KMS-11 (cell line): ENCODE data around the gene PPHLN1.

ENCODE experiments used
- H2AFZ ChIP-seq: fragments of 200-600 bp; sonication (generic); 2 replicates; pipeline ENCODE4 v1.6.1; 2016; ENCODE audit warnings: antibody characterized with exemption, mixed run types, low read depth
- H3K27ac ChIP-seq: fragments of 200-600 bp; sonication (generic); 2 replicates; pipeline ENCODE4 v1.6.1; 2016; ENCODE audit warnings: mild to moderate bottlenecking, mixed run types
- H3K27me3 ChIP-seq: fragments of 200-600 bp; sonication (generic); 2 replicates; pipeline ENCODE4 v1.6.1; 2017; ENCODE audit warnings: mild to moderate bottlenecking, low read depth, mixed run types, moderate library complexity; ENCODE audit not compliant: insufficient read depth
- H3K36me3 ChIP-seq: fragments of 200-600 bp; sonication (generic); 2 replicates; pipeline ENCODE4 v1.6.1; 2017; ENCODE audit warnings: mild to moderate bottlenecking, mixed run types; ENCODE audit not compliant: insufficient read depth
- H3K4me1 ChIP-seq: fragments of 200-600 bp; sonication (generic); 2 replicates; pipeline ENCODE4 v1.6.1; 2016; ENCODE audit warnings: mild to moderate bottlenecking, low read depth, mixed run types; ENCODE audit not compliant: poor library complexity, severe bottlenecking
- H3K4me2 ChIP-seq: fragments of 200-600 bp; sonication (generic); 2 replicates; pipeline ENCODE4 v1.7.0; 2016; ENCODE audit warnings: mild to moderate bottlenecking, mixed run types
- H3K4me3 ChIP-seq: fragments of 200-600 bp; sonication (generic); IDR thresholded peaks from 2 replicates; pipeline ENCODE4 v1.6.1; 2017; ENCODE audit warnings: low read depth, low read length, mixed read lengths; ENCODE audit not compliant: insufficient read depth
- H3K79me2 ChIP-seq: fragments of 200-600 bp; sonication (generic); 2 replicates; pipeline ENCODE4 v1.6.1; 2016; ENCODE audit warnings: low read depth, mixed run types; ENCODE audit not compliant: insufficient read depth
- H3K9ac ChIP-seq: fragments of 200-600 bp; sonication (generic); 2 replicates; pipeline ENCODE4 v1.6.1; 2016; ENCODE audit warnings: mild to moderate bottlenecking, mixed run types
- H4K20me1 ChIP-seq: fragments of 200-600 bp; sonication (generic); 2 replicates; pipeline ENCODE4 v1.6.1; 2016; ENCODE audit warnings: mild to moderate bottlenecking, mixed run types; ENCODE audit not compliant: insufficient read depth
- CTCF ChIP-seq: fragments of 200-600 bp; sonication (generic); conservative IDR thresholded peaks from 2 replicates; pipeline ENCODE4 v1.6.1; 2017; ENCODE audit warnings: low read depth, mild to moderate bottlenecking, antibody characterized with exemption, low read length, moderate library complexity, mixed read lengths

The PPHLN1 gene

GRCh38 chr12:42482041-42482747 is 156.2 kb downstream of the PPHLN1 start:
- Histone ChIP-seq H3K9ac (no peak overlapping the region), H3K4me1 (peaks cover 18% of the 10 kb centered on the region), H2AFZ (peak overlapping the region; percentile 92), H3K36me3 (no peaks in the 10 kb centered on the region), H3K27ac (no peak overlapping the region), H3K4me3 (no peak overlapping the region), H3K4me2 (peak overlapping the region; percentile 71; the same call in 1 of the 2 replicates), H4K20me1 (no peaks in the 10 kb centered on the region), H3K79me2 (no peaks in the 10 kb centered on the region), H3K27me3 (no peaks in the 10 kb centered on the region)
- TF ChIP-seq CTCF: no peak

GRCh38 chr12:42482748-42483520 is 157.0 kb downstream of the PPHLN1 start:
- H3K27ac ChIP-seq: no peak overlapping the region
- H3K27me3 ChIP-seq: no peaks in the 10 kb centered on the region
- H3K4me2 ChIP-seq: peak overlapping the region; percentile 71
- peak overlapping the region; percentile 92 for H2AFZ ChIP-seq
- peak overlapping the region; percentile 39 for H3K9ac ChIP-seq
- H3K36me3 ChIP-seq: no peaks in the 10 kb centered on the region
- H4K20me1 ChIP-seq: no peaks in the 10 kb centered on the region
- H3K4me3 ChIP-seq: no peak overlapping the region
- peaks cover 18% of the 10 kb centered on the region for H3K4me1 ChIP-seq
- TF ChIP-seq CTCF: peak; percentile 82
- H3K79me2 ChIP-seq: no peaks in the 10 kb centered on the region

- H4K20me1 ChIP-seq: no peaks in the 10 kb centered on the region
- H3K4me1 ChIP-seq: peaks cover 18% of the 10 kb centered on the region
- H3K79me2 ChIP-seq: no peaks in the 10 kb centered on the region
- H3K27me3 ChIP-seq: no peaks in the 10 kb centered on the region
- no peak for TF ChIP-seq CTCF
- H3K4me3 ChIP-seq: no peak overlapping the region
- H3K27ac ChIP-seq: no peak overlapping the region
- peak overlapping the region; percentile 92 for H2AFZ ChIP-seq
- H3K4me2 ChIP-seq: peak overlapping the region; percentile 71
- H3K9ac ChIP-seq: peak overlapping the region; percentile 39
- H3K36me3 ChIP-seq: no peaks in the 10 kb centered on the region
Observed at GRCh38 chr12:42483521-42483790, 157.5 kb downstream of the PPHLN1 start.

- Histone ChIP-seq H3K27me3 (no peaks in the 10 kb centered on the region), H3K27ac (no peak overlapping the region)
Observed at GRCh38 chr12:42484996-42485395, 159.0 kb downstream of the PPHLN1 start.

More at GRCh38 chr12:42484996-42485395, 159.0 kb downstream of the PPHLN1 start:
- H4K20me1 ChIP-seq: no peaks in the 10 kb centered on the region
- TF ChIP-seq CTCF: no peak
- H2AFZ ChIP-seq: no peak overlapping the region
- H3K79me2 ChIP-seq: no peaks in the 10 kb centered on the region
- peak overlapping the region; percentile 71 for H3K4me2 ChIP-seq
- no peak overlapping the region for H3K9ac ChIP-seq
- peaks cover 18% of the 10 kb centered on the region for H3K4me1 ChIP-seq
- H3K4me3 ChIP-seq: no peak overlapping the region
- no peaks in the 10 kb centered on the region for H3K36me3 ChIP-seq
